RPMI8226 (cell line): ENCODE results near the gene RNF225.
"Not testable (repeated sequence)": the region's sequence is repeated elsewhere in the genome, so short reads cannot be mapped to it uniquely, and the experiment has no call there.

Experiments used
- DNase-seq: peaks from one replicate; pipeline ENCODE4 v3.0.0-alpha.2; 2015

The RNF225 gene

GRCh38 chr19:58409010-58409790, 13.7 kb downstream of the RNF225 start:
- peak; percentile 44 for DNase-seq

DNA sequence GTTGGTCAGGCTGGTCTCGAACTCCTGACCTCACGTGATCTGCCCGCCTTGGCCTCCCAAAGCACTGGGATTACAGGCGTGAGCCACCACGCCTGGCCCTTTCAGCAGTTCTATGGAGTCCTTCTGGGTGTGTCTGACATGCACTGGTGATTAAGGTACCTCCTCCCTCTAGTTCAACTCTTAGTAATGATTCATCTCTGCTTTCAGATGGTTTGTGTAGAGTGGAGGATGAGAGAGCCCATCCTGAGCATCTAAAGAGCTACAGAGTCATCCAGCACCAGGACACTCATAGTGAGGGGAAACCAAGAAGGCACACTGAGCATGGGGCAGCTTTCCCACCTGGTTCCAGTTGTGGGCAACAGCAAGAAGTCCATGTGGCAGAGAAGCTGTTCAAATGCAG, 21.1 kb downstream of the RNF225 start:
- no peak for DNase-seq

DNA sequence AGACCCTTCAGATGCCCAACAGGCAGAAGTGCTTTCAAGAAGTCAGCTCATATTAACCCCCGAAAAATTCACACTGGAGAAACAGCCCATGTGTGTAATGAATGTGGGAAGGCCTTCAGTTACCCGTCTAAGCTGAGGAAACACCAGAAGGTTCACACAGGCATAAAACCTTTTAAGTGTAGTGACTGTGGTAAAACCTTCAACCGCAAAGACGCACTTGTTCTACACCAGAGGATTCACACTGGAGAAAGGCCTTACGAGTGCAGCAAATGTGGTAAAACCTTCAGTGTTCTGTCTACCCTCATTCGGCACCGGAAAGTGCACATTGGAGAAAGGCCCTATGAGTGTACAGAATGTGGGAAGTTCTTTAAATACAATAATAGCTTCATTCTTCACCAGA, 21.6 kb downstream of the RNF225 start:
- DNase-seq, result no peak

- no peak for DNase-seq
Measured at GRCh38 chr19:58428617-58429016, 33.2 kb downstream of the RNF225 start.

DNA sequence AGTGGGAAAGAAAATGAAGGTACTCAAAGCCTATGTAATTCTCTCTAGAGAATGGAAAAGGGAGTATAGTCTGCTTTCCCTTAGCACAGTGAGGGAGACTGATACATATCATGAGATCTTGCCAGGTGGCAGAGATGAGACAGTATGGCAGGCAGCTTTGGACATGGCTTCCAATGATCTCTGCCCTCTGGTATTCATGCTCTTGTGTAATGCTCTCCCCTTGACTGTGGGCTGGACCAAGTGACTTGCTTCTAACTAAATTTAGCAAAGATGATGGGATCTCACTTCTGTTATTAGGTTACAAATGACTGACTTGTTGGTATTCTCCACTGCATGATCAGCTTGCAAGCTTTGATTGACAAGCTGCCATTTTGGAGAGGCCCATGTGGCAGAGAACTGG, 34.3 kb downstream of the RNF225 start:
- DNase-seq, result no peak

DNA sequence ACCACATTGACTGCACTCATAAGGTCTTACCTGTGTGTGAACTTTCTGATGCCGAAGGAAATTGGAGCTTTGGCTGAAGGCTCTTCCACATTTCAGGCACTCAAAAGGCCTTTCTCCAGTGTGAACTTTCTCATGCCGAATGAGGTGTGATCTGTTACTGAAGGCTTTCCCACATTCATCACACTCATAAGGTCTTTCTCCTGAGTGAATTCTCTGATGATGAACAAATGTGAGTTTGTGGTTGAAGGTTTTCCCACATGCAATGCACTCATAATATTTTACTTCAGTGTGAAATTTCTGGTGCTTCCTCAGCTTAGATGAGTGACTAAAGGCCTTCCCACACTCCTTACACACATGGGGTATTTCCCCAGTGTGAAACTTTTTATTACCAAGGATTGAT, 38.8 kb downstream of the RNF225 start:
- DNase-seq, result no peak

DNA sequence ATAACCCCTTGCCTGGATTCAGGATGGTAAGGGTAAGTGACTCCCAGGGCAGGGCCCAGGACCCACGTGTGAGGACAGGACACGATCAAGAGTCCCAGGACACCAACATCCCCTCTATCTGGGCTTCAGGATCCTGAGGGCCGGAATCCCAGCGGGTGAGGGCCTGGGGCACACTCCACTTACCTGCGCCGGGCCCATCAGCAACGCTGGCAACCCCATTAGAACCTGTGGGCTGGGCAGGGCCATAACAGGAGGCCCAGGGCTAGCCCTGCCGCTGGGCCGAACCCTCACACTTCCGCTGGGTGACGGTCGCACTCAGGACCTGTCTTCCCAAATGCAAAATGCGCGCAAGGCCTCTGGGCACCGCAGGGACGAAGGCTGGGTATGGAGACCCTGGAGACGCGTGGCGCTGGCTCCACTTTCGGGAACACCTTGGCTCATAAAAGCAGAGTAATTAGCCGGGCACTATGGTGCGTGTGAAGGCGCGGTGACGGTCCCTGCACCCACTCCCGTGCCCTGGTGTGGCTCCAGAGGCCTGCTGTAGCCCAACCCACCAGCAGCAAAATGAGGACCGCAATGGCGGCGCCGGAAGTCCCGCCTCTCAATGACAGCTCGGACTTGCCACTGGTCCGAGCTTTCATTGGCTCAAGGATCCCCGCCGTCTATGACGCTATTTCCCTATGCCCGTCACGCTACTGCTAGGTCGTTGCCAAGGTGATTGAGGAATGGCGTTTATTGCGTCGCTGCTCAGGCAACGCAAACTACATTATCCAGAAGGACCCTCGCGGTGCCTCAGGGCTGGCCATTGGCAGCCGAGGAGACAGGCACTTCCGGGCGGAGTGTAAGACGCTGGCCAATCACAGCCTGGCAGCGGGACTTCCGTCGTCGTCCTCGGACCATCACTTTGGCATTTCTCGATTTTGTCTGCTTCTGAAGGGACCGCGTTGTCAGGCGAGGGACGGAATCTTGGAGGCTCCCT, 44.4 kb downstream of the RNF225 start, which contains the start of gene ZNF132:
TSS of gene ZNF132 (minus strand) at position 578 of the 979 bp plus-strand sequence. CDS start at position 246, 332 bp downstream.
- DNase-seq, result peak; percentile 93

GRCh38 chr19:58440556-58440955, 45.1 kb downstream of the RNF225 start:
- DNase-seq, result no peak

GRCh38 chr19:58442986-58443385, 47.5 kb downstream of the RNF225 start:
- not testable (repeated sequence) for DNase-seq
